Upper lobe of right lung (tissue), 1 donor: ENCODE results near the gene TMEM139. TPM values are rescaled to one million over a fixed set of nuclear protein-coding genes. Genes with fewer than 3 reads are reported as not detected.

ENCODE experiments used
- ATAC-seq: fragments of 200-7000 bp; cut with Tn5 transposase; one replicate; pipeline ENCODE4 v1.9.1; 2020; ENCODE audit warnings: mild to moderate bottlenecking, moderate library complexity
- DNase-seq: peaks from one replicate; pipeline ENCODE4 v3.0.0-alpha.2; 2020
- H3K27ac ChIP-seq: fragments of 200-600 bp; one replicate; pipeline ENCODE4 v1.8.0; 2022
- H3K27me3 ChIP-seq: fragments of 200-600 bp; one replicate; pipeline ENCODE4 v1.8.0; 2022; ENCODE audit warnings: mild to moderate bottlenecking
- H3K36me3 ChIP-seq: fragments of 200-600 bp; one replicate; pipeline ENCODE4 v1.8.0; 2022
- H3K4me1 ChIP-seq: fragments of 200-600 bp; one replicate; pipeline ENCODE4 v1.8.0; 2022
- H3K4me3 ChIP-seq: fragments of 200-600 bp; one replicate; pipeline ENCODE4 v1.8.0; 2022; ENCODE audit warnings: mild to moderate bottlenecking
- H3K9me3 ChIP-seq: fragments of 200-600 bp; one replicate; pipeline ENCODE4 v1.8.0; 2022
- CTCF ChIP-seq: fragments of 200-600 bp; IDR thresholded peaks from one replicate; pipeline ENCODE4 v1.8.0; 2022; ENCODE audit warnings: antibody characterized with exemption
- intact Hi-C: fragments of 100-400 bp; cut with DNase I; formaldehyde crosslinking; loops from one replicate; pipeline ENCODE4 v1.11.0; 2022
- total RNA-seq: library from RNA; stranded (reverse); fragmentation: NEBNext Ultra II Directional; extraction: Animal tissue kit (Norgen Biotek cat#: 25700); gene quantifications from one replicate; pipeline ENCODE4 v1.2.1, GENCODE V29; 2021
- donor health status: DM: no; HTN: yes; CAD: no; lungs with severe emphysema.

The TMEM139 gene
- total RNA-seq, 1 donor from 2014 or later: 25.1 TPM

- no peaks in the 10 kb centered on the region for H3K36me3 ChIP-seq
- ATAC-seq (peak; percentile 11), DNase-seq (no peak)
- no peak for TF ChIP-seq CTCF
- H3K9me3 ChIP-seq: no peaks in the 10 kb centered on the region
- intact Hi-C loops: loop anchor here (10.0 kb wide), 1 partner anchor 65 kb away; no protein-coding TSS in a partner anchor
- no peaks in the 10 kb centered on the region for H3K27me3 ChIP-seq
- H3K4me3 ChIP-seq: no peak overlapping the region
- peaks cover 7% of the 10 kb centered on the region for H3K4me1 ChIP-seq
- no peak overlapping the region for H3K27ac ChIP-seq
These were observed 44.9 kb upstream of the TMEM139 start for GRCh38 chr7:143239813-143240212.

GRCh38 chr7:143240291-143241168, 44.2 kb upstream of the TMEM139 start:
- Histone ChIP-seq H3K4me1 (peaks cover 7% of the 10 kb centered on the region), H3K27ac (peak overlapping the region; percentile 37)
- intact Hi-C loops: loop anchor here (10.0 kb wide), 1 partner anchor 64 kb away; no protein-coding TSS in a partner anchor

GRCh38 chr7:143242306-143242705, 42.5 kb upstream of the TMEM139 start:
- ATAC-seq: no peak
- intact Hi-C loops: loop anchor here (10.0 kb wide), 1 partner anchor 62 kb away; no protein-coding TSS in a partner anchor
- no peaks in the 10 kb centered on the region for H3K9me3 ChIP-seq
- peaks cover 7% of the 10 kb centered on the region for H3K4me1 ChIP-seq
- no peak overlapping the region for H3K27ac ChIP-seq
- H3K27me3 ChIP-seq: no peaks in the 10 kb centered on the region
- TF ChIP-seq CTCF: no peak
- DNase-seq: no peak
- no peaks in the 10 kb centered on the region for H3K36me3 ChIP-seq
- H3K4me3 ChIP-seq: no peak overlapping the region

More at GRCh38 chr7:143240291-143241168, 44.2 kb upstream of the TMEM139 start:
- no peaks in the 10 kb centered on the region for H3K27me3 ChIP-seq
- no peaks in the 10 kb centered on the region for H3K36me3 ChIP-seq
- TF ChIP-seq CTCF: peak; percentile 96
- ATAC-seq: peak; percentile 96
- H3K9me3 ChIP-seq: no peaks in the 10 kb centered on the region
- no peak for DNase-seq
- H3K4me3 ChIP-seq: no peak overlapping the region

GRCh38 chr7:143243111-143243510, 41.6 kb upstream of the TMEM139 start:
- Histone ChIP-seq H3K4me3 (no peak overlapping the region), H3K9me3 (no peaks in the 10 kb centered on the region), H3K36me3 (no peaks in the 10 kb centered on the region), H3K27me3 (no peaks in the 10 kb centered on the region), H3K4me1 (peaks cover 7% of the 10 kb centered on the region), H3K27ac (no peak overlapping the region)
- no peak for TF ChIP-seq CTCF
- intact Hi-C loops: loop anchor here (10.0 kb wide), 1 partner anchor 62 kb away; no protein-coding TSS in a partner anchor
- ATAC-seq (no peak), DNase-seq (no peak)

GRCh38 chr7:143243614-143244013, 41.1 kb upstream of the TMEM139 start:
- Histone ChIP-seq H3K4me1 (peaks cover 7% of the 10 kb centered on the region), H3K27ac (no peak overlapping the region), H3K36me3 (no peaks in the 10 kb centered on the region), H3K4me3 (no peak overlapping the region), H3K9me3 (no peaks in the 10 kb centered on the region), H3K27me3 (no peaks in the 10 kb centered on the region)
- TF ChIP-seq CTCF: no peak
- ATAC-seq (no peak), DNase-seq (no peak)
- intact Hi-C loops: loop anchor here (10.0 kb wide), 1 partner anchor 61 kb away; no protein-coding TSS in a partner anchor
